ENCODE data around the gene SLC35A5. TPM values are rescaled to one million over a fixed set of nuclear protein-coding genes. Genes with fewer than 3 reads are reported as not detected.
"Not testable (repeated sequence)": the region's sequence is repeated elsewhere in the genome, so short reads cannot be mapped to it uniquely, and the experiment has no call there.

Gene SLC35A5, protein sequence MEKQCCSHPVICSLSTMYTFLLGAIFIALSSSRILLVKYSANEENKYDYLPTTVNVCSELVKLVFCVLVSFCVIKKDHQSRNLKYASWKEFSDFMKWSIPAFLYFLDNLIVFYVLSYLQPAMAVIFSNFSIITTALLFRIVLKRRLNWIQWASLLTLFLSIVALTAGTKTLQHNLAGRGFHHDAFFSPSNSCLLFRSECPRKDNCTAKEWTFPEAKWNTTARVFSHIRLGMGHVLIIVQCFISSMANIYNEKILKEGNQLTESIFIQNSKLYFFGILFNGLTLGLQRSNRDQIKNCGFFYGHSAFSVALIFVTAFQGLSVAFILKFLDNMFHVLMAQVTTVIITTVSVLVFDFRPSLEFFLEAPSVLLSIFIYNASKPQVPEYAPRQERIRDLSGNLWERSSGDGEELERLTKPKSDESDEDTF
- total RNA-seq (ENCODE audit: unreplicated experiment): 30.0 TPM
- long read RNA-seq, full-length matches to known transcripts: 6 of 10 reads
- long read RNA-seq, partial matches to known transcripts: 1 of 10 reads
- long read RNA-seq, other reads (novel, unspliced or antisense): 3 of 10 reads

DNA sequence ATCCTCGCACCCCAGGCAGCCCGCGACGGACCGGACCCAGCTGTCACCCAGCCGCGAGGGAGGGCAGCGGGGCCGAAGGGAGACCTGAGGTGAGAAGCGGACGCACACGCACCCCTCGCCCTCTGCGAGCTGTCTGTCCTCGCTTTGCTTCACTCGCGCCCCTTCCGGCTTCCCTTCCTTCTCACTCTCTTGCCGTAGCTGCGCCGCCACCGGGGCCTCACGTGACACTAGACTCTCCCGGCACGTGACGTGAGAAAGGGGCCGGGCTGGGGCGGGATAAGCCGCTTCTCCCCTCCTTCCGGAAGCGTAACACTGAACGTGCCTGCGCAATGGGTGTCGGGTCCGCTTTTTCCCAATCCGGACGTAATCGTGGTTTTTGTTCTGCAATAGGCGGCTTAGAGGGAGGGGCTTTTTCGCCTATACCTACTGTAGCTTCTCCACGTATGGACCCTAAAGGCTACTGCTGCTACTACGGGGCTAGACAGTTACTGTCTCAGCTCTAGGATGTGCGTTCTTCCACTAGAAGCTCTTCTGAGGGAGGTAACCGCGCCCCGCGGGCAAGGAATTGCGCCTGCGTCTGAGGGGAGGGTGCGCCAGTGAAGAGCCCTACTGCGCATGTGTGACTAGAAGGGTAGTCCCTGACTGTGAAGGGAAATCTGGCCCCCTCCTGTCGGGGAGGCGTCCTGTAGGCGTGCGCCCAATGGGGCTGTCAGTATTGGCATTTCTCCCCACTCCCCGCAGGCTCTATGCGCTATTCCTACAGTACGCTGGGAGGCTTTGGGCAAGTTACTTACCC, at the start of gene SLC35A5, which contains the start of gene ATG3:
SLC35A5 (plus strand) TSS at position 312 of the 796 bp plus-strand sequence. CDS start 1,359 bp downstream, outside the sequence.
ATG3 (minus strand) TSS at position 229 of the 796 bp plus-strand sequence. CDS start 434 bp downstream, outside the sequence.
- Mint-ChIP-seq H3K4me1 (ENCODE audit: unreplicated experiment) (peaks cover 19% of the 10 kb centered on the region), H3K27me3 (ENCODE audit: unreplicated experiment) (peaks cover 9% of the 10 kb centered on the region), H3K4me3 (ENCODE audit: unreplicated experiment) (peak within 1 kb of the TSS; percentile 97), H3K36me3 (ENCODE audit: low read depth, unreplicated experiment) (peaks cover 11% of the 10 kb centered on the region), H3K27ac (ENCODE audit: unreplicated experiment) (peak within 1 kb of the TSS; percentile 98), H3K9me3 (ENCODE audit: unreplicated experiment) (no peaks in the 10 kb centered on the region)
- TF ChIP-seq, protein P1, sequence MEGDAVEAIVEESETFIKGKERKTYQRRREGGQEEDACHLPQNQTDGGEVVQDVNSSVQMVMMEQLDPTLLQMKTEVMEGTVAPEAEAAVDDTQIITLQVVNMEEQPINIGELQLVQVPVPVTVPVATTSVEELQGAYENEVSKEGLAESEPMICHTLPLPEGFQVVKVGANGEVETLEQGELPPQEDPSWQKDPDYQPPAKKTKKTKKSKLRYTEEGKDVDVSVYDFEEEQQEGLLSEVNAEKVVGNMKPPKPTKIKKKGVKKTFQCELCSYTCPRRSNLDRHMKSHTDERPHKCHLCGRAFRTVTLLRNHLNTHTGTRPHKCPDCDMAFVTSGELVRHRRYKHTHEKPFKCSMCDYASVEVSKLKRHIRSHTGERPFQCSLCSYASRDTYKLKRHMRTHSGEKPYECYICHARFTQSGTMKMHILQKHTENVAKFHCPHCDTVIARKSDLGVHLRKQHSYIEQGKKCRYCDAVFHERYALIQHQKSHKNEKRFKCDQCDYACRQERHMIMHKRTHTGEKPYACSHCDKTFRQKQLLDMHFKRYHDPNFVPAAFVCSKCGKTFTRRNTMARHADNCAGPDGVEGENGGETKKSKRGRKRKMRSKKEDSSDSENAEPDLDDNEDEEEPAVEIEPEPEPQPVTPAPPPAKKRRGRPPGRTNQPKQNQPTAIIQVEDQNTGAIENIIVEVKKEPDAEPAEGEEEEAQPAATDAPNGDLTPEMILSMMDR (IDR thresholded peaks at IDR 0.05; ENCODE audit: unreplicated experiment): no peak
- peak; percentile 96 for DNase-seq (ENCODE audit: low spot score)

DNA sequence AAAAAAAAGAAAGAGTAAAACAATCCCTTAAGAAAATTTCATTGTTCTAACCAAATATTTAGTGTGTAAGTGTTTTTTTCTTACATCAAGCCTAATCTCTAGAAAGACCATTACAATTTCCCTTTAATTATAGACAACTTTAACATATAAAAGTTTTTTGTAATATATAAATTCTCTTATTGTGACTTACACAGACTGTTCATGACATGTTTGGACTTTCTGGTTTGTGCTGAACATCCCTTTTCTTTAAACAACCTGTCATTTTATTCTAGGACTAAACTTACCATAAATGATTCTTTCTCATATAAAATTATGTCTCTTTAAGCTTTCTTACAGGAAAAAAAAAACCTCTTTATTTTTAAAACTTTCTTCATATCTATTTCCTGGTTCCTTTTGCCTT, 49.5 kb upstream of the SLC35A5 start:
- H3K9me3 Mint-ChIP-seq (ENCODE audit: unreplicated experiment): no peaks in the 10 kb centered on the region
- no peak overlapping the region for H3K27ac Mint-ChIP-seq (ENCODE audit: unreplicated experiment)
- H3K4me3 Mint-ChIP-seq (ENCODE audit: unreplicated experiment): no peak overlapping the region
- peaks cover 2% of the 10 kb centered on the region for H3K27me3 Mint-ChIP-seq (ENCODE audit: unreplicated experiment)
- H3K4me1 Mint-ChIP-seq (ENCODE audit: unreplicated experiment): peaks cover 15% of the 10 kb centered on the region
- no peak for DNase-seq (ENCODE audit: low spot score)
- TF ChIP-seq, protein P1 (IDR thresholded peaks at IDR 0.05; ENCODE audit: unreplicated experiment): no peak
- peaks cover 6% of the 10 kb centered on the region for H3K36me3 Mint-ChIP-seq (ENCODE audit: low read depth, unreplicated experiment)

DNA sequence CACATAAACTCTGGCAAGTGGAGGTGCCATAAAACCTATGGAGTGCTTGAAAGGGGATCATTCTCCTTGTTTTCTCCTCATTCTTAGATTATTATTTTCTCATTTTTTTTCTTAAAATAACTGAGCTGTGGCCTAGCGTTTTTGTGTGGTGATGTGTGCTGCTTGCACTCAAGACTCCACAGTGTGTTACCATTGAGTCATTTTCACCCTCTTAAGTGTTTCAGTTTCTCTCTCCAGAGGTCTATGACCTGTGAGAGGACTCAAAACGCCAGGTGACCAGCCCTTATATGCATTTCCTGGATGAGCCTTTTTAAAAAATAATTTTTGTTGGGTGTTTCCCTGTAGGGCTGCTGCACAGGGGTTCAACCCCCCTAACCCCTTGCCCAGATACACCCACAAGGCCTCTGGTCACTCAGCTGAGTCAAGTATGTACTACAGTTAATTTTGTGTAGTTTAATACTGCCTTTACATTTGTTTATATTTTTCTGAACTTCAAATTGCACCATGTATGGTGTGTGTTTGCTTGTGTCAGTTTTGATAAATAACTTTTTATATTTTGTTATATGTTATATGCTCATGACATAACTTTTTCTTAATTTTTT, 47.2 kb upstream of the SLC35A5 start:
- Mint-ChIP-seq H3K9me3 (ENCODE audit: unreplicated experiment) (no peaks in the 10 kb centered on the region), H3K4me3 (ENCODE audit: unreplicated experiment) (no peak overlapping the region), H3K27me3 (ENCODE audit: unreplicated experiment) (peaks cover 2% of the 10 kb centered on the region), H3K36me3 (ENCODE audit: low read depth, unreplicated experiment) (peaks cover 6% of the 10 kb centered on the region), H3K27ac (ENCODE audit: unreplicated experiment) (no peak overlapping the region), H3K4me1 (ENCODE audit: unreplicated experiment) (peaks cover under 1% of the 10 kb centered on the region)
- no peak for DNase-seq (ENCODE audit: low spot score)
- TF ChIP-seq, protein P1 (IDR thresholded peaks at IDR 0.05; ENCODE audit: unreplicated experiment): no peak

DNA sequence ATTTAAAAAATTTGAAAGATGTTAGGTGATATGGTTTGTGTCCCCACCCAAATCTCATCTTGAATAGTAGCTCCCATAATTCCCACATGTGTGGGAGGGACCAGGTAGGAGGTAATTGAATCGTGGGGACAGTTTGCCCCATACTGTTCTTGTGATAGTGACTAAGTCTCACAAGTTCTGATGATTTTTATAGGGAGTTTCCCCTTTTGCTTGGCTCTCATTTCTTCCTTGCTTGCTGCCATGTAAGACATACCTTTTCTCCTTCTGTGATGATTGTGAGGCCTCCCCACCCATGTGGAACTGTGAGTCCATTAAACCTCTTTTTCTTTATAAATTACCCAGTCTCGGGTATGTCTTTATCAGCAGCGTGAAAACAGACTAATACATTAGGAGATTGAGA, 42.9 kb upstream of the SLC35A5 start:
- H3K4me3 Mint-ChIP-seq (ENCODE audit: unreplicated experiment); H3K27ac Mint-ChIP-seq (ENCODE audit: unreplicated experiment); H3K9me3 Mint-ChIP-seq (ENCODE audit: unreplicated experiment); H3K27me3 Mint-ChIP-seq (ENCODE audit: unreplicated experiment); H3K4me1 Mint-ChIP-seq (ENCODE audit: unreplicated experiment); H3K36me3 Mint-ChIP-seq (ENCODE audit: low read depth, unreplicated experiment); DNase-seq (ENCODE audit: low spot score): not testable (repeated sequence)

DNA sequence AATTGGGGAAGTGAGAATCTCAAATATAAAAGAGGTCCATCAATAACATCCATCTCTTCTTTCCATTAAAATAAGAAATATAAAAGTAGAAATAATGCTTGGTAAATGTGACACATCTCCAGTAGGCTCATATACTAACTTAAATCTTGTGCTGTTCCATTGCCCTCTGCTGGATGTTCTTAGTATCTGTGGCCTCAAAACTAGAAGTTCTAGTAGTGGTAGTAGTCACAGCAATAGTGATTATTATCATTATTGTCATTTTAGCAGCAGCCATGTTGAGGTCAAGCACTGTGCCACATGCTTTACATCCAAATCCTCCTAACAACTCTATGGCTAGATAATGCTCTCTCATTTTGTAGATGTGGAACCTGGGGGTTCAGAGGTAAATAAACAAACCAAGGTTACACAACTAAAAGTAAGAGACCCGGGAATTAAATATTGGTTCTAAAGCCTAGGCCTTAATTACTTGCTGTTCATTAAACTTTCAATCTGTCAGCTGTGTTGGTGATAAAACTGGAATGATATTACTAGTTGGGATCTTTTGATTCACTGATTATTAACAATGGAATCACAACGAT, 42.3 kb upstream of the SLC35A5 start:
- Mint-ChIP-seq H3K4me1 (ENCODE audit: unreplicated experiment) (no peaks in the 10 kb centered on the region), H3K4me3 (ENCODE audit: unreplicated experiment) (no peak overlapping the region), H3K27ac (ENCODE audit: unreplicated experiment) (no peak overlapping the region), H3K36me3 (ENCODE audit: low read depth, unreplicated experiment) (peaks cover 3% of the 10 kb centered on the region), H3K9me3 (ENCODE audit: unreplicated experiment) (no peaks in the 10 kb centered on the region), H3K27me3 (ENCODE audit: unreplicated experiment) (peaks cover 2% of the 10 kb centered on the region)
- TF ChIP-seq, protein P1 (IDR thresholded peaks at IDR 0.05; ENCODE audit: unreplicated experiment): peak; percentile 71
- DNase-seq (ENCODE audit: low spot score): peak; percentile 22

DNA sequence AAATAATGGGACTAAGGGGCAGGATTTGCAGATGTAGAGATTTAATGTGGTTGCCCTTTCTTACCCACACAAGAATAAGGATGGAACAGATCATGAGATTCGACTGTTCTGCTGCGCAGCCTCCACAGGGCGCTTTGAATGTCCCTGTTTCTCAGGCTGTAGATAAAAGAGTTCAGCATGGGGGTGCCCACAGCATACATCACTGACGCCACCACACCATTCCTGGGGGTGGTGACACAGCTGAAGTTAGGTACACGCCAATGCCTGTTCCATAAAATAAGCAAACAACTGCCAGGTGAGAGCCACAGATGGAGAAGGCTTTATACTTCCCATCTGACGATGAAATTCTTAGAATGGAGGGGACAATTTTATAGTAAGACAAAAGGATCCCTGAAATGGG, 37.7 kb upstream of the SLC35A5 start:
- not testable (repeated sequence) for H3K27ac Mint-ChIP-seq (ENCODE audit: unreplicated experiment); H3K4me3 Mint-ChIP-seq (ENCODE audit: unreplicated experiment); H3K9me3 Mint-ChIP-seq (ENCODE audit: unreplicated experiment); H3K27me3 Mint-ChIP-seq (ENCODE audit: unreplicated experiment); H3K4me1 Mint-ChIP-seq (ENCODE audit: unreplicated experiment); DNase-seq (ENCODE audit: low spot score)
- peaks cover 12% of the 10 kb centered on the region for H3K36me3 Mint-ChIP-seq (ENCODE audit: low read depth, unreplicated experiment)
